Effector CD4-positive, alpha-beta T cell (primary cell): ENCODE data around the gene DMD.
"Not testable (repeated sequence)": the region's sequence is repeated elsewhere in the genome, so short reads cannot be mapped to it uniquely, and the experiment has no call there.

Experiments used
- DNase-seq: peaks from one replicate; pipeline ENCODE4 v3.0.0-alpha.2; 2020

Gene DMD

GRCh38 chrX:31480696-31481095, 1730.7 kb downstream of the DMD start:
- no peak for DNase-seq

DNA sequence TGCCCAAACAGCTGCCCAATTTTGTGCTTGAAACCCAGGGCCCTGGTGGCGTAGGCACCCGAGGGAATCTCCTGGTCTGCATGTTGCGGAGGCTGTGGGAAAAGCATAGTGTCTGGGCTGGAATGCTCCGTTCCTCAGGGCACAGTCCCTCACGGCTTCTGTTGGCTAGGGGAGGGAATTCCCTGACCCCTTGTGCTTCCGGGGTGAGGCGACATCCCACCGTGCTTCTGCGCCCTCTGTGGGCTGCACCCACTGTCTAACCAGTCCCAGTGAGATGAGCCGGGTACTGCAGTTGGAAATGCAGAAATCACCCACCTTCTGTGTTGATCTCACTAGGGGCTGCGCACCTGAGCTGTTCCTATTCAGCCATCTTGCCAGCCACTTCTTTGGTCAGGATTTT, 1740.1 kb downstream of the DMD start:
- DNase-seq = no peak

DNA sequence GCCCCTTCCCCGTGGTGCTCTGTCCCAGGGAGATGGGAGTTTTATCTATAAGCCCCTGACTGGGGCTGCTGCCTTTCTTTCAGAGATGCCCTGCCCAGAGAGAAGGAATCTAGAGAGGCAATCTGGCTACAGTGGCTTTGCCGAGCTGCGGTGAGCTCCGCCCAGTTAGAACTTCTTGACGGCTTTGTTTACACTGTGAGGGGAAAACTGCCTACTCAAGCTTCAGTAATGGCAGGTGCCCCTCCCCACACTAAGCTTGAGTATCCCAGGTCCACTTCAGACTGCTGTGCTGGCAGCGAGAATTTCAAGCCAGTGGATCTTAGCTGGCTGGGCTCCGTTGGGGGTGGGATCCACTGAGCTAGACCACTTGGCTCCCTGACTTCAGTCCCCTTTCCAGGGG, 1740.6 kb downstream of the DMD start:
- DNase-seq = not testable (repeated sequence)

DNA sequence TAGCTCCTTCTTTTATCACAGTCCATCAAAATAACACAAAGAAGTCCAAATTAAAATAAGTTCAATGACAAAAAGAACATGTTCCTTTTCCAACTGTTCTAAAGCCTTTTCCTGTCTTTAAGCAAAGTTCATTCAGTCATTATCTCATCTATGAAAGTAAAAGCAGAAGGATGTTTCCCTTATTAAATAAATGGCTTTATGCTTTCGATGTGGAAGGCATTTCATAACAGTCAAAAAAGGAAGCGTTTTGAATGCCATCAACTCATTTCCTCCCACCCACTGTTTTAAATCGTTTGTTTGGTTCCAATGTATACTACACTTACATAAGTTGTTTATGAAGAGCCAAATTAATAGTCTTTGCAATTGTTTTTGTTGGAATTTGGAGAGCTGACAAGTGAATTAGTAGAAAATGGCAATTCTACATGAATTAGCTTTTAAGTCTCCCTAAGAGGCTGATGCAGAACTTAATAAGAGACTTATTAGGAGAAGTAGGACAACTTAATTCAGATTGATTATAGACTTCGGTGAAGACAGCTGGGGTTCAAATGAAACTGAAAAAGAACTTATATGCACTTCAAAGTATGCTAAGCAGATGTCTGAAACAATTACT, 1746.9 kb downstream of the DMD start:
- DNase-seq = no peak

GRCh38 chrX:31461266-31461665, 1750.1 kb downstream of the DMD start:
- DNase-seq = no peak

- no peak for DNase-seq
Measured at GRCh38 chrX:31459361-31459760, 1752.0 kb downstream of the DMD start.

- no peak for DNase-seq
Measured at GRCh38 chrX:31449965-31450364, 1761.4 kb downstream of the DMD start.

GRCh38 chrX:31449081-31449480, 1762.3 kb downstream of the DMD start:
- DNase-seq = no peak

DNA sequence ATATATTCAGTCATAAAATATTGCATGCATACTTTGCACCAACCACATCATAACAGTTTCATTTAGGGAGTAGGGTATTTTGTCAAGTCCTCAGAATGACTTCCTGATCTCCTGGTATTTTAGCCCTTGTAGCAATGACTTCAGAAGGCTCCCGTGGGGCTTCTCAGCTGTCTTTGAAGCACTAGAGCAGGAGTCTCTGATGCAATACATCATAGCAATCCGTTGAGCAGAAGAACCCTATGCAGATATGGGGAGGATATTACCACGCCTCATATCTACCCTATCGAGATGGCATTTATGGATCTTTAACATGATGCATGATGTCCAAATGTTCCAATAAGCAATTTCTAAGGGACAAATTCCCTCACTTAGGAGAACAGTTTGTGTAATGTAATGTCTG, 1765.8 kb downstream of the DMD start:
- no peak for DNase-seq

GRCh38 chrX:31443654-31444053, 1767.7 kb downstream of the DMD start:
- DNase-seq = no peak

DNA sequence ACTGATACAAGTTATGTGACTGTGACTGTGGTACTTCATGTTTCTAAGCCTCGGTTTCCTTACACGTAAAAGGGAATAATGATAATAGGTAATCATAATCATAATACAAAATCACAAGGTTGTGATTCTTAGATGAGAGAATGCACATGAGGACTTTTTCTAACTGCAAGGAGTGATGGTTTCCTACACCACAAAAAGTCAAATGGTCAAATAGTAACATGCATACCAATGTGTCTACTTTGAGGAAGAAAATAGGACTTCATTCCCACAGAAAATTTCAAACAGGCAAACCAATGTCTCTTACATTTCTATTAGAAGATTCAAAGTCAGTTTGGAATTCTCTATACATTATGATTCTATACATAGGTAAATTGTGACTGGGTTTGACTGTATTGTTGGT, 1770.8 kb downstream of the DMD start:
- no peak for DNase-seq

- no peak for DNase-seq
Measured at GRCh38 chrX:31436424-31436823, 1774.9 kb downstream of the DMD start.

DNA sequence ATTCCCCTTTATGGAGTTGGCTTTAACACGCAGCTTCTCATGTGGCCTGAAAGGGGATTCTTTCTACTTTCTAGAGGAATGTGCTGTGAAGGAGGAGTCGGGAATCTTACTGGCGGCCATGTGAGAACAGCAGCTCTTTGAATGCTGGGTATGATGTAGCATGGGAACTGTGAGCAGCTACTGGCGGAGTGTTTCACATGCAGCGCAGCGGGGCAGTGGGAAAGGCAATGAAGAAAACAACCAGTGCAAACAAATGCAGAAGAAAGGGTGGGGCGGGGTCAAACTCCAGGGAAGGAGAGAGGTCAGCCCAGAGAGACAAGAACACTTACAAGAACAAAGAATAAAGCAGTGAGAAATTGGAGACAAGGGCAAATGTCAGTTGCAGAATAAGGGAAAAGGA, 1775.8 kb downstream of the DMD start:
- no peak for DNase-seq

GRCh38 chrX:31433856-31434255, 1777.5 kb downstream of the DMD start:
- DNase-seq = no peak

DNA sequence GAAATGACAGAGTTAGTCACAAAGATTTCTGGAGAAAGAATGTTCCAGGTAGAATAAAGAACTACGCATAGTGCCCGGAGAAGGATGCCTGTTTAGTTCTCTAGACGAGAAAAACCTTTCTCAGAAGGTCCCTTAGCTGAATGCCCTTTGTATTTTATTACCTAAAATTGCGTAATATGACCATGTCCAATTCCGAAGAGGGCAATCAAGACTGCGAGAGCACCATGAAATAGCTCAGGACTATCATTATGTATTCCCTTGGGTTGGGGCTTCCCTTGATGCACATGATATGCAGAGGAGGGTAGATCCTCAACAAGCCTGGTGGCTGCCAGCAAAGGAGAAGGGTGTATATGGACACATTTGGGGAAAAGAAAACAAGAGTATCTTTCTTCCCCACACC, 1781.4 kb downstream of the DMD start:
- DNase-seq = no peak

DNA sequence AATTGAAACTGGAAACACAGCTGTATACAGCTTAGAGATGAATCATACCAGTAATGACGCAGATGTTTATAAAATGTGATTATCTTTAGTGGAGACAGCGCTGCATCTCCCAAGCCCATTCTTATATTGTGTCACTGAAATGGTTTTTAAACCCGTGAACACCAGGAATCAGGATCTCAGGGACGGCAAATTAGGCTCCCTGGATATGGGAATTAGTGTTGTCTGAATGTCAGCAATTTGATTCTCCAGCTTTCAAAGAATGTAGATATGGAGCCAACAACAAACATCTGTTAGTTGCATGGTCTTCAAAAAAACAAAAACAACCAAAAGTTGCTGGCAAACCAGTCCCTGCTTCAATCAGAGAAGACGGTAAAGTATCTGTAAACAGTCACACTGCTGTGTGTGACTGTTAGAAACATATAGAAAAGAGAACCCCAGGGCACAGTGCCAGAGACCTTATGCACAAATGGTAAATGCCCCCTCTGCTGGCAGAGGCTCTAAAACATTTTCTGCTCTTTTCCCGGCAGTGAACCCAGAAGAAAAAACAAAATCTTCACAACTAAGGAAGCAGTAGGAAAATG, 1787.7 kb downstream of the DMD start:
- no peak for DNase-seq

DNA sequence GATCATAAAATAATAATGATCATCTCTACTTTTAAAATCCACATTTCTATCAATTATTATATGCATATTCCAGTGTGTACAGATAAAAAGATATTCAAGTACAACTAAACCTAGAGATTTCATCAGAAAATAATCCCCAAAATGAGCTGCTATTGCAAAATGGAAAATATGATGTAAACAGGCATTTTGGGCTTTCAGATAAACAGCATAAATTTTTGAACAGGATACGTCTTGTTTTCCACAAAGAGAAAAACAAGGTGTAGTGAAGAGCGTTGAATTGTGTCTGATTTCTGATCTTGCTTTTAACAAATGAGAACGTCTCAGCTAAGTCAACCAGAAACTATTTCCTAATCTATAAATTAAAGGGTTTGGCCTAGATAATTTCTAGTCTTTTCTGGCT, 1789.9 kb downstream of the DMD start:
- no peak for DNase-seq

DNA sequence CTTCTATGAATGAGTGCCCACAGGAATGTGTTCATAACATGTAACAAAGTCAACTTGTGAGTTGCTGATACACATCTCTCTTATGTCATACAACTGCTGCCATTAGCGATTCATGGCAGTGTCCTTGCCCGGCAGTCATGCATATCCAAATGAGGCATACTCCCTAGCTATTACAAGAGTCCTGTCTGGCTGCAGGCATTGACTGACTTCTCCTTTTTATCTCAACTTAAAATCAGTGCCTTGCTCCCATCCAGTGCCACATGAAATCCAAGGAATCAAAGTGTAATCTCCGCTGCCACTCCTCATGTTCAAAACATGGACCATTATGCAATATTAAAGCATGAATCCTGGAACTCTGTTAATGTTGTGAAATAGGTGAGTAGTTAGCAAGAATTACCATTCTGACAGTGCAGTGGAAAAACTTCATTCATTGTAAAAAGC, 1790.6 kb downstream of the DMD start:
- no peak for DNase-seq

DNA sequence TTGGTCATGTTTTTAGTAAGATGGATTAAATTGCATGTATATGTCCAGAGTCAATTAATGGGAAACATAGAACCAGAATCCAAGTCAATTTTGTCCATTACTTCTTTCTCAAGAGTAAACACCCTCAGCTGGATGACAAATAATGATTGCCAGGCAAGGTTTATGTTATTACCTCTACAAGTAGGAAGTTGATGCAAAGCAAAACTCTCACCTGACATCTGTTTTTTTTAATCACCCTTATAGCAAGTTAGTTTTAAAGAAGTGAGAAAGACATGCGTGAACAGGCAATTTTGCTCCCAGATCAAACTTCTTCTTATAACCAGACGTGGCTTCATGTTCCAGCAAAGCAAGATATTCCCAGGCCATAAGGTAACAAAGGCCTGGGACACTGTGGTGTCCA, 1791.0 kb downstream of the DMD start:
- DNase-seq = no peak

GRCh38 chrX:31397119-31397518, 1814.2 kb downstream of the DMD start:
- DNase-seq = no peak

GRCh38 chrX:31392513-31392912, 1818.8 kb downstream of the DMD start:
- no peak for DNase-seq

GRCh38 chrX:31388946-31389345, 1822.4 kb downstream of the DMD start:
- no peak for DNase-seq

DNA sequence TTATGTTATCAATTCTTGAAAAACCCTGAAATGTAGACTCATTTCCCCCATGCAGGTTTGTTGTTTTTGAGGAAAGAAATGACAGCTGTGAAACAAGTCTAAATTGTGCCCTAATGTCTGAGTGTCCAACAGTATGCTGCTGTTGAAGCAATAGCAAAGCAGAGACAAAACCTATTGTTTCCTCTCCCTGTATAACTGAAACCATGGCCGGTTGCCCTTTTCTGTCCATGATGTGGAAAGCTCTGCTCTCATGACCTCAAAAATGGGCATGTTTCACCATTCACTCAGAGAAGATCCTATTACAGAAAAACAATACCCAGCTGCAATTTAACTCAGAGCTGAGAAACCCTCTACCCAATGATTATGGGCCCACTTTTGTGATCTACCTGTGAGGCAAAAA, 1826.9 kb downstream of the DMD start:
- DNase-seq = no peak

DNA sequence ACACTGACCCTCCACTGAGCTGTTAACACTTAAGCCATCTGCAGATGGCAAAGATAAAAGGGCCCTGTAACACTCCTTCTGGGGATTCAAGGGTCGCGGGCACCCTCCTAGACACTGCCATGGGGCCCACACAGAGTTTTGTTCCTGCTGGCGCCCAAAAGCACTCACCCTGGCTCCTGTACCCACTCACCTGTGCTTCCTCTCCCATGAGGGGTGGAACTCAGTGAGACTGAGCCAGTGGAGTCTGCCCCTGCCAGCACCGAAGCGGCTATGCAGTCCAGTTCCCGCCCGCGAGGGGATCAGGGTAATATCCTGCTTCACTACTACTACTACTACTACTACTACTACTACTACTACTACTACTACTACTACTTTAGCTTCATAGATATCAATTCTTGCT, 1827.4 kb downstream of the DMD start:
- DNase-seq = no peak

- DNase-seq = not testable (repeated sequence)
Measured at GRCh38 chrX:31378973-31379372, 1832.4 kb downstream of the DMD start.
